GM18858 (cell line): Measurements from ENCODE around the gene SAXO1.

ENCODE experiments used
- ATAC-seq: cut with Tn5 transposase; IDR thresholded peaks from one replicate; pipeline ENCODE4 v1.9.1; 2021; ENCODE audit not compliant: unreplicated experiment

SAXO1 gene

DNA sequence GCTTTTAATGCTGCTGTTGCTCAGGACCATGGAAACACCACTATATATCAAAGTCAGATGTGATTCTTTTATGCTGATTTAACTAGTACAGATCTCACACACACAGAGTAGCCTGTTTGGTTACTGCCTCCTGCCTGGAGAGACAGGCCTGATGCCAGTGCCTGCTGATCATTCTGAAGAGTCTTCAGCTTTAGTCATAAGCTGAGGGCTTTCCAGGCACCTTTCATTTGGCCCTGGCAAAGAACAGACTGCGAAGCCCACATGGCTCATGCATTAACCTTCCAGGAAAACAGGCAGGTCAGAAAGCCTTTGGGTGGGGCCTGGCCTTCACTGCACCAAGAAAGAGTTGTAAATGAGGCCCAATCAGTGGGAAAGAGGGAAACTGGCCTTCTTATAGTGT, 144.7 kb downstream of the SAXO1 start:
- no peak for ATAC-seq

DNA sequence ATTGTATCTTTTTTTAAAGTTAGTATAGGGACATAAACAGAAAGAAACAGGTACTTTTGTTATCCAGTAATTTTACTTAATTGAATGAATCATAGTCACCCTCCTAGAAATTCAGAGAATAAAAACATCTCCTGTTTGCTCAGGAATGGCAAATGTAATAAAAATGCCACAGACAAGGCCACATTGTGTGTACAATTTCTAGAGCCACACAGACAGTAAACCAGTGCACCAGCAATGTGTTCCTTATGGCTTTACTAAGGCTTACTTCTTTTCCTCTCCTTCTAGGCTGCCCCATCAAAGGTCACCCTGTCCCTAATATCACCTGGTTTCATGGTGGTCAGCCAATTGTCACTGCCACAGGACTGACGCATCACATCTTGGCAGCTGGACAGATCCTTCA, 145.5 kb downstream of the SAXO1 start:
- no peak for ATAC-seq

DNA sequence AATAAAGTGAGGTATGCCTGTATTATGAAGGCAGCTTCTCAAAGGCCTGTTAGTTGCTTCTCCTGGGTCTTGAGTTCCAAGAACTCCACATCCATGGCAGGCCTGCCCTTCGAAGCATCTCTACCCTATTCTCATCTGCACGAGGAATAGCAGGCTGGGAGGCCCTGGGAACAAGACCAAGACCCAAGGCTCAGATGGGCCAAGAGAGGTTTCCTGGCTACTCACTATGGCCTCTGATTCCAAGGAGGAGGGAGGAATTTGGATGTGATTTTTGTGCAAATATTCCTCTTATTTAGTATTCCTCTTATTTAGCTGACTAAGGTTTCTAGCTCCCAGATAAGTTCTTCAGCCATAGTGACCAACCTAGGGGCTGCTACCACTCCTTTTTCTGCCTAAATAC, 151.3 kb downstream of the SAXO1 start:
- no peak for ATAC-seq

DNA sequence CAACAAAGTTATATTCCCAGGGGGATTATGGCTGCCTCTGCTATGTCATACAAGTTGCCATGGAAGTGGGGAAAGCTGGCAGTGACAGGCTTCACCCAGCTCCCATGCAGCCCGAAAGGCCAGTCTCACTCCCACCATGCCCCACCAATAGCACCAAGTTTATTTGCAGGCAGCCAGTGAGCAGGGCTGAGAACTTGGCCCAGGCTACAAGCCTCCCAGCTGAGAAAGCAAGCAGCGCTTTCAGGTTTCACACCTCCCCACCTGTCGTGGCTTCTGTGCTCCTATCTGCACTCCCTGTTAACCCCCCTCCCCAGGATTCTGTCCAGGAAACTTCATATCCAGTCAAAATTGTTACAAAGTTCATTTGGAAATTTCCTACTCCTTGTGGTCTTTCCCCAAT, 155.0 kb downstream of the SAXO1 start:
- ATAC-seq, result no peak
